Activated CD4-positive, alpha-beta T cell treated with anti-CD3 and anti-CD28 coated beads for 36 hours (primary cell): ENCODE measurements around the gene WDPCP. TPM values are rescaled to one million over a fixed set of nuclear protein-coding genes. Genes with fewer than 3 reads are reported as not detected.
A peak's percentile ranks its signal among the peaks of the same experiment; 100 is the strongest.
"Not testable (repeated sequence)": the region's sequence is repeated elsewhere in the genome, so short reads cannot be mapped to it uniquely, and the experiment has no call there.

Source experiments
- ATAC-seq: fragments of 200-7000 bp; cut with Tn5 transposase; one replicate; pipeline ENCODE4 v1.10.0; 2021; ENCODE audit warnings: mild to moderate bottlenecking, moderate library complexity
- CTCF ChIA-PET: fragments of 350-600 bp; sonication (Branson Sonifier 250); formaldehyde crosslinking; loops from one replicate; lab custom pipeline; 2021; ENCODE audit warnings: antibody characterized with exemption; lab: Charles Lee
- POLR2A ChIA-PET: fragments of 350-600 bp; sonication (Branson Sonifier 250); formaldehyde crosslinking; loops from one replicate; lab custom pipeline; 2021; ENCODE audit warnings: antibody characterized with exemption, inconsistent platforms; lab: Charles Lee
- DNase-seq: peaks from one replicate; pipeline ENCODE4 v3.0.0-alpha.2; 2020
- H3K27ac Mint-ChIP-seq: one replicate; pipeline ENCODE4 v1.8.0; 2021; ENCODE audit warnings: mixed read lengths
- H3K27me3 Mint-ChIP-seq: one replicate; pipeline ENCODE4 v1.8.0; 2021; ENCODE audit warnings: mixed read lengths
- H3K36me3 Mint-ChIP-seq: one replicate; pipeline ENCODE4 v1.8.0; 2021; ENCODE audit warnings: low read depth, mixed read lengths
- H3K4me1 Mint-ChIP-seq: one replicate; pipeline ENCODE4 v1.8.0; 2021; ENCODE audit warnings: mixed read lengths
- H3K4me3 Mint-ChIP-seq: one replicate; pipeline ENCODE4 v1.8.0; 2021; ENCODE audit warnings: mild to moderate bottlenecking, moderate library complexity, mixed read lengths
- H3K9me3 Mint-ChIP-seq: one replicate; pipeline ENCODE4 v1.8.0; 2021; ENCODE audit warnings: low read depth, mixed read lengths
- intact Hi-C, 2 experiments: fragments of 100-400 bp; cut with DNase I in 1 of 2; cut with micrococcal nuclease in 1 of 2; formaldehyde crosslinking; loops; one replicate each; pipeline versions ENCODE4 v1.14.2 to v1.15.1; 2022 to 2024; cut with DNase I, micrococcal nuclease
- total RNA-seq, 2 experiments: library from RNA; stranded (reverse); gene quantifications; one replicate each; pipeline ENCODE4 v1.2.3, GENCODE V29; 2021

WDPCP gene
- 1 to 10 TPM; 6.5 to 8.2 TPM for total RNA-seq

GRCh38 chr2:63588385-63589147 lies at the start of gene WDPCP, which contains the start of gene MDH1:
WDPCP (minus strand) TSS chr2:63588477; CDS start chr2:63588271, 206 bp downstream.
MDH1 (plus strand) TSS chr2:63588963; CDS start chr2:63589044, 81 bp downstream.
- CTCF ChIA-PET, result interaction anchor here (0.6 to 1.4 kb wide), 8 partner anchors 18 to 1131 kb away, joined by 3 to 4 read pairs (median 3); no protein-coding TSS in a partner anchor
- H3K27ac Mint-ChIP-seq, result peak within 1 kb of the TSS; percentile 97
- H3K4me3 Mint-ChIP-seq, result peak within 1 kb of the TSS; percentile 100
- DNase-seq, result peak; percentile 96
- POLR2A ChIA-PET, result interaction anchor here (0.5 to 1.4 kb wide), 10 partner anchors 11 to 1542 kb away, joined by 3 to 15 read pairs (median 4); partner anchors contain the start of genes RAB1A and UGP2
- peaks cover 36% of the 10 kb centered on the region for H3K4me1 Mint-ChIP-seq
- H3K9me3 Mint-ChIP-seq, result no peaks in the 10 kb centered on the region
- no peaks in the 10 kb centered on the region for H3K27me3 Mint-ChIP-seq
- intact Hi-C loops, result loop anchor here (1.0 to 5.0 kb wide), 16 partner anchors 66 to 1696 kb away; partner anchors contain the start of genes EHBP1 (in 2 of the 2), OTX1 (in 2 of the 2), UGP2 (in 2 of the 2) and AFTPH (in 1 of the 2)
- peak; percentile 92 for ATAC-seq
- peaks cover 13% of the 10 kb centered on the region for H3K36me3 Mint-ChIP-seq

DNA sequence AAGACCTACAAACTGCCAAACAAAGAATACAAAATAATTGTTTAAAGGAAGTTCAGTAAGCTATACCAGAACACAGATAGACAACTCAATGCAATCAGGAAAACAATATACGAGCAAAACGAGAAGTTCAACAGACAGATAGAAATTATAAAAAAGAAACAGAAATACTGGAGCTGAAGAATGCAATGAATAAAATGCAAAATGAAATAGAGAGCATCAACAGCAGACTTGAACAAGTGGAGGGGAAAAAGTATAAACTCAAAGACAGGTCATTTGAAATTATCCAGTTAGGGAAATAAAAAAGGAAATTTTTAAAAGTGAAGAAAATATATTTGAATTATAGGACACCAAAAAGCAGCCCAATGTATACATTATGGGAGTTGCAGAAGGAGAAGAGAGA lies 44.1 kb upstream of the WDPCP start:
- POLR2A ChIA-PET, result no interaction called here
- ATAC-seq, result no peak

DNA sequence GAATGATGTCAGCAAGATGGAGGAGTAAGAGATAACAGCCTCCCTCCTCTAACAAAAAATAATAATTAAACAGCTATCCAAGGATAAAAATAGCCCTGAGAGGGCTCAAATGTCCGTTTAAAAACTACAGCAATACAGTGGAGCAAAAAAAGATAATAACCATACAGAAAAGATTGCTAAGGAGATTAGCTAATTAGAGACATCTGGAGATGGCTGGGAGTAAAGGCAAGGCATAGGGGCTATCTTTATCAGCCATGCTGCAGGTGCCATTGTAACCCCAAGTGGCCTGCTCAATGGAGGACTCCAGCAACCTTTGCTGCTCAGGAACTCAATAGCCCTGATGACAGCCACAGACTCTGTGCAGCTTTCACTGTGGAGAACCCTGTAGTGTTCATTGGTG lies 43.2 kb upstream of the WDPCP start:
- DNase-seq, result no peak
- intact Hi-C loops, result no loop called here
- ChIA-PET CTCF (no interaction called here), POLR2A (no interaction called here)
- no peak overlapping the region for H3K4me3 Mint-ChIP-seq
- H3K36me3 Mint-ChIP-seq, result peaks cover 5% of the 10 kb centered on the region
- H3K27ac Mint-ChIP-seq, result no peak overlapping the region
- ATAC-seq, result no peak
- peaks cover 26% of the 10 kb centered on the region for H3K9me3 Mint-ChIP-seq
- peaks cover 6% of the 10 kb centered on the region for H3K27me3 Mint-ChIP-seq
- no peaks in the 10 kb centered on the region for H3K4me1 Mint-ChIP-seq

More for the DNA sequence above, 44.1 kb upstream of the WDPCP start:
- Mint-ChIP-seq H3K9me3 (peaks cover 28% of the 10 kb centered on the region), H3K36me3 (peaks cover 5% of the 10 kb centered on the region), H3K4me1 (no peaks in the 10 kb centered on the region), H3K27ac (no peak overlapping the region), H3K27me3 (peaks cover 6% of the 10 kb centered on the region), H3K4me3 (no peak overlapping the region)
- CTCF ChIA-PET, result no interaction called here
- DNase-seq, result no peak
- intact Hi-C loops, result no loop called here

DNA sequence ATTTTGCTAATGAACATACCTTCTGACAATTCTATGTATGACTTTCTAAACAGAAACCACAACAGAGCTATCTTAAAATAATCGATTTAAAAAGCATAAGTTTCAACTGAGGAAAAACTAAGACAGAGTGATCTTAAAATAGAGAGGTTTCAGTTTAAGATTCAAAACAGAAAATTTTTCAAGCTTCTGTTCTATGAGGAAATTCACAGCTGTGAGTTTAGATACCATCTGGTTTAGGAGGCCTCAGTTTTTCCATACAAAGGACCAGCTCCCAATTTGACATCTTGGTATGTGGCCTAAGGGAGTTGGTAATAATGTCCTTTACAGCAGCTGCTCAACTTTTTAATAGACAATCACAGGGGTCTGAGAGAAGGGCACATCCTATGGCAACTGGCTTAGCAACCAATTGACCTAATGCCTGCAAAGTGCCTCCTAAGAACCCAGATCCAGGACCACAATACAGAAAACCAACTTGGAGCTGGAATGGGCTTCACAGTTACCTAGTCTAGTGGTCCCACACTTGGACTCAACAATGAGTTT lies 40.2 kb upstream of the WDPCP start:
- Mint-ChIP-seq H3K4me1 (peaks cover 4% of the 10 kb centered on the region), H3K27me3 (peaks cover 7% of the 10 kb centered on the region), H3K27ac (no peak overlapping the region), H3K36me3 (peaks cover 5% of the 10 kb centered on the region), H3K4me3 (no peak overlapping the region), H3K9me3 (peaks cover 14% of the 10 kb centered on the region)
- DNase-seq (no peak), ATAC-seq (no peak)
- CTCF ChIA-PET, result interaction anchor here (0.6 to 0.9 kb wide), 2 partner anchors 117 to 1172 kb away, joined by 3 read pairs; no protein-coding TSS in a partner anchor
- intact Hi-C loops, result no loop called here
- POLR2A ChIA-PET, result interaction anchor here (0.9 kb wide), 1 partner anchor 9 kb away, joined by 5 read pairs; no protein-coding TSS in a partner anchor

GRCh38 chr2:63627866-63628265 lies 39.6 kb upstream of the WDPCP start:
- ATAC-seq, result no peak
- Mint-ChIP-seq H3K4me1 (peaks cover 4% of the 10 kb centered on the region), H3K36me3 (peaks cover 5% of the 10 kb centered on the region), H3K9me3 (peaks cover 12% of the 10 kb centered on the region), H3K27me3 (peaks cover 8% of the 10 kb centered on the region), H3K4me3 (no peak overlapping the region), H3K27ac (no peak overlapping the region)
- POLR2A ChIA-PET, result no interaction called here
- intact Hi-C loops, result no loop called here
- DNase-seq, result no peak
- CTCF ChIA-PET, result interaction anchor here (0.6 kb wide), 2 partner anchors 117 to 233 kb away, joined by 3 read pairs; no protein-coding TSS in a partner anchor

- not testable (repeated sequence) for H3K9me3 Mint-ChIP-seq
Measured at GRCh38 chr2:63623763-63624162, 35.5 kb upstream of the WDPCP start.

DNA sequence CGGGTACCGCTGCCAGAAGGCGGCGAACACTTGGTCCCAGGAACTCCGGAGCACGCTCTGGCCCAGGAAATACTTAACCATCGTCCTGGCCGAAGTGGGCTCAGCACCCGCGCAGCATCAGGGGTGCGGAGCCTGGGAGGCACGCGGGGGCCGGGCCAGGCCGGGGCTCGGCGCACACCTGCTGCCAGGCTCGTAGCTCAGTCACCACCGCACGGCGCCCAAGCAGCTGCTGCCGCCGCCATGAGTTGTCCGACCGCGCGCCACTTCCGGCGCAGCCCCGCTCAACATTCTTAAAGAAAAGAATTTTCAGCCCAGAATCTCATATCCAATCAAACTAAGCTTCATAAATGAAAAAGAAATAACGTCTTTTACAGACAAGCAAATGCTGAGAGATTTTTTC lies 34.5 kb upstream of the WDPCP start:
- Mint-ChIP-seq H3K36me3 (no peaks in the 10 kb centered on the region), H3K4me1 (peaks cover 4% of the 10 kb centered on the region), H3K27me3 (peaks cover 13% of the 10 kb centered on the region), H3K27ac (no peak overlapping the region), H3K4me3 (no peak overlapping the region), H3K9me3 (no peaks in the 10 kb centered on the region)
- CTCF ChIA-PET, result no interaction called here
- intact Hi-C loops, result no loop called here
- ATAC-seq (no peak), DNase-seq (no peak)
- POLR2A ChIA-PET, result no interaction called here

More at GRCh38 chr2:63623763-63624162, 35.5 kb upstream of the WDPCP start:
- H3K36me3 Mint-ChIP-seq, intact Hi-C loops, CTCF ChIA-PET, H3K27ac Mint-ChIP-seq, H3K4me1 Mint-ChIP-seq, H3K4me3 Mint-ChIP-seq, ATAC-seq, POLR2A ChIA-PET, DNase-seq: not testable (repeated sequence)
- peaks cover 11% of the 10 kb centered on the region for H3K27me3 Mint-ChIP-seq

GRCh38 chr2:63619328-63619727 lies 31.1 kb upstream of the WDPCP start:
- ChIA-PET POLR2A (no interaction called here), CTCF (interaction anchor here (0.8 kb wide), 1 partner anchor 18 kb away, joined by 3 read pairs; no protein-coding TSS in a partner anchor)
- Mint-ChIP-seq H3K27me3 (peaks cover 15% of the 10 kb centered on the region), H3K27ac (no peak overlapping the region), H3K4me3 (no peak overlapping the region), H3K36me3 (no peaks in the 10 kb centered on the region), H3K9me3 (no peaks in the 10 kb centered on the region), H3K4me1 (no peaks in the 10 kb centered on the region)
- no peak for DNase-seq
- no peak for ATAC-seq
- intact Hi-C loops, result no loop called here

GRCh38 chr2:63617366-63617765 lies 29.1 kb upstream of the WDPCP start:
- no peak for DNase-seq
- ATAC-seq, result no peak
- Mint-ChIP-seq H3K36me3 (no peaks in the 10 kb centered on the region), H3K27me3 (peaks cover 8% of the 10 kb centered on the region), H3K9me3 (no peaks in the 10 kb centered on the region), H3K27ac (no peak overlapping the region), H3K4me3 (no peak overlapping the region), H3K4me1 (no peaks in the 10 kb centered on the region)
- CTCF ChIA-PET, result interaction anchor here (1.3 kb wide), 1 partner anchor 13 kb away, joined by 4 read pairs; no protein-coding TSS in a partner anchor
- intact Hi-C loops, result no loop called here
- POLR2A ChIA-PET, result no interaction called here

- Mint-ChIP-seq H3K27me3 (peaks cover 4% of the 10 kb centered on the region), H3K9me3 (no peaks in the 10 kb centered on the region), H3K4me1 (no peaks in the 10 kb centered on the region), H3K4me3 (no peak overlapping the region), H3K36me3 (no peaks in the 10 kb centered on the region), H3K27ac (no peak overlapping the region)
- CTCF ChIA-PET, result interaction anchor here (0.9 kb wide), 1 partner anchor 15 kb away, joined by 3 read pairs; no protein-coding TSS in a partner anchor
- intact Hi-C loops, result loop anchor here in 1 of 2 experiments (5.0 kb wide), 1 partner anchor 243 kb away; no protein-coding TSS in a partner anchor
- ATAC-seq (no peak), DNase-seq (no peak)
- POLR2A ChIA-PET, result no interaction called here
Measured at GRCh38 chr2:63614983-63615945, 27.0 kb upstream of the WDPCP start.
